Measurements from ENCODE around the gene PTGS2. TPM values are rescaled to one million over a fixed set of nuclear protein-coding genes. Genes with fewer than 3 reads are reported as not detected.

PTGS2 gene
- total RNA-seq, 1 donor from 2014 or later, result not detected

GRCh38 chr1:186689907-186690306, 9.7 kb upstream of the PTGS2 start:
- Mint-ChIP-seq H3K4me3 (no peak overlapping the region), H3K9me3 (peaks cover 12% of the 10 kb centered on the region), H3K4me1 (no peaks in the 10 kb centered on the region), H3K27me3 (no peaks in the 10 kb centered on the region), H3K27ac (no peak overlapping the region), H3K36me3 (ENCODE audit: low read depth) (no peaks in the 10 kb centered on the region)
- CTCF ChIA-PET, result no interaction called here
- TF ChIP-seq CTCF (IDR thresholded peaks at IDR 0.05), result no peak
- DNase-seq (no peak), ATAC-seq (ENCODE audit: low read depth) (no peak)
- intact Hi-C loops (cut with micrococcal nuclease), result no loop called here
- POLR2A ChIA-PET, result no interaction called here

- no peaks in the 10 kb centered on the region for H3K4me1 Mint-ChIP-seq
- DNase-seq (no peak), ATAC-seq (ENCODE audit: low read depth) (no peak)
- CTCF ChIA-PET, result no interaction called here
- no peaks in the 10 kb centered on the region for H3K27me3 Mint-ChIP-seq
- H3K9me3 Mint-ChIP-seq, result peaks cover 12% of the 10 kb centered on the region
- no peak for TF ChIP-seq CTCF (IDR thresholded peaks at IDR 0.05)
- no peak overlapping the region for H3K4me3 Mint-ChIP-seq
- POLR2A ChIA-PET, result no interaction called here
- intact Hi-C loops (cut with micrococcal nuclease), result no loop called here
- no peaks in the 10 kb centered on the region for H3K36me3 Mint-ChIP-seq (ENCODE audit: low read depth)
- H3K27ac Mint-ChIP-seq, result no peak overlapping the region
Measured at GRCh38 chr1:186689376-186689775, 9.2 kb upstream of the PTGS2 start.

- ATAC-seq (ENCODE audit: low read depth) (no peak), DNase-seq (no peak)
- H3K4me3 Mint-ChIP-seq, result no peak overlapping the region
- CTCF ChIA-PET, result no interaction called here
- POLR2A ChIA-PET, result no interaction called here
- peaks cover 12% of the 10 kb centered on the region for H3K4me1 Mint-ChIP-seq
- H3K27ac Mint-ChIP-seq, result no peak overlapping the region
- peaks cover 12% of the 10 kb centered on the region for H3K9me3 Mint-ChIP-seq
- H3K36me3 Mint-ChIP-seq (ENCODE audit: low read depth), result no peaks in the 10 kb centered on the region
- no peak for TF ChIP-seq CTCF (IDR thresholded peaks at IDR 0.05)
- H3K27me3 Mint-ChIP-seq, result peaks cover 29% of the 10 kb centered on the region
- intact Hi-C loops (cut with micrococcal nuclease), result no loop called here
Measured at GRCh38 chr1:186683652-186684410, 3.6 kb upstream of the PTGS2 start.

GRCh38 chr1:186682736-186683135, 2.5 kb upstream of the PTGS2 start:
- H3K27me3 Mint-ChIP-seq, result peaks cover 33% of the 10 kb centered on the region
- no peaks in the 10 kb centered on the region for H3K36me3 Mint-ChIP-seq (ENCODE audit: low read depth)
- peaks cover 12% of the 10 kb centered on the region for H3K4me1 Mint-ChIP-seq
- no peak overlapping the region for H3K4me3 Mint-ChIP-seq
- H3K27ac Mint-ChIP-seq, result no peak overlapping the region
- no peak for DNase-seq
- no peak for TF ChIP-seq CTCF (IDR thresholded peaks at IDR 0.05)
- peaks cover 9% of the 10 kb centered on the region for H3K9me3 Mint-ChIP-seq
- ChIA-PET POLR2A (no interaction called here), CTCF (no interaction called here)
- intact Hi-C loops (cut with micrococcal nuclease), result no loop called here
- ATAC-seq (ENCODE audit: low read depth), result no peak

GRCh38 chr1:186681801-186682200, 1.6 kb upstream of the PTGS2 start:
- Mint-ChIP-seq H3K4me3 (no peak overlapping the region), H3K4me1 (peaks cover 12% of the 10 kb centered on the region), H3K27ac (no peak overlapping the region), H3K36me3 (ENCODE audit: low read depth) (no peaks in the 10 kb centered on the region), H3K27me3 (peaks cover 33% of the 10 kb centered on the region), H3K9me3 (peaks cover 3% of the 10 kb centered on the region)
- no peak for TF ChIP-seq CTCF (IDR thresholded peaks at IDR 0.05)
- intact Hi-C loops (cut with micrococcal nuclease), result no loop called here
- no peak for ATAC-seq (ENCODE audit: low read depth)
- CTCF ChIA-PET, result no interaction called here
- no peak for DNase-seq
- POLR2A ChIA-PET, result no interaction called here

Measured in activated B cell treated with CpG ODN at 0.5 μM for 24 hours (primary cell).